WERI-Rb-1 (cell line): ENCODE measurements around the gene RAB3IL1.

Experiments used
- DNase-seq: peaks from one replicate; pipeline ENCODE4 v3.0.0-alpha.2; 2020
- H3K27ac ChIP-seq: fragments of 250-450 bp; sonication (Bioruptor Pico); 2 replicates; pipeline ENCODE4 v1.5.1; 2020; ENCODE audit warnings: mild to moderate bottlenecking, moderate library complexity
- H3K27me3 ChIP-seq: fragments of 250-450 bp; sonication (Bioruptor Pico); 2 replicates; pipeline ENCODE4 v1.5.1; 2021; ENCODE audit warnings: mild to moderate bottlenecking, low read depth, moderate library complexity; ENCODE audit not compliant: insufficient read depth, severe bottlenecking
- H3K36me3 ChIP-seq: fragments of 250-450 bp; sonication (Bioruptor Pico); 2 replicates; pipeline ENCODE4 v1.5.1; 2020; ENCODE audit warnings: mild to moderate bottlenecking, moderate library complexity
- H3K4me3 ChIP-seq: 2 replicates; pipeline ENCODE4 v1.5.1; 2011; ENCODE audit warnings: low read depth, mild to moderate bottlenecking, control low read depth, low read length
- H3K9me3 ChIP-seq: fragments of 250-450 bp; sonication (Bioruptor Pico); 2 replicates; pipeline ENCODE4 v1.5.1; 2021; ENCODE audit warnings: mild to moderate bottlenecking, moderate library complexity; ENCODE audit not compliant: severe bottlenecking
- TF ChIP-seq, protein P1 (sequence below): IDR thresholded peaks from 2 replicates; pipeline ENCODE4 v1.5.1; 2011; ENCODE audit warnings: low read depth, mild to moderate bottlenecking, control low read depth, inconsistent platforms, low read length

The RAB3IL1 gene

GRCh38 chr11:61919705-61920631 lies 2.6 kb upstream of the RAB3IL1 start:
- H3K9me3 ChIP-seq: no peaks in the 10 kb centered on the region

DNA sequence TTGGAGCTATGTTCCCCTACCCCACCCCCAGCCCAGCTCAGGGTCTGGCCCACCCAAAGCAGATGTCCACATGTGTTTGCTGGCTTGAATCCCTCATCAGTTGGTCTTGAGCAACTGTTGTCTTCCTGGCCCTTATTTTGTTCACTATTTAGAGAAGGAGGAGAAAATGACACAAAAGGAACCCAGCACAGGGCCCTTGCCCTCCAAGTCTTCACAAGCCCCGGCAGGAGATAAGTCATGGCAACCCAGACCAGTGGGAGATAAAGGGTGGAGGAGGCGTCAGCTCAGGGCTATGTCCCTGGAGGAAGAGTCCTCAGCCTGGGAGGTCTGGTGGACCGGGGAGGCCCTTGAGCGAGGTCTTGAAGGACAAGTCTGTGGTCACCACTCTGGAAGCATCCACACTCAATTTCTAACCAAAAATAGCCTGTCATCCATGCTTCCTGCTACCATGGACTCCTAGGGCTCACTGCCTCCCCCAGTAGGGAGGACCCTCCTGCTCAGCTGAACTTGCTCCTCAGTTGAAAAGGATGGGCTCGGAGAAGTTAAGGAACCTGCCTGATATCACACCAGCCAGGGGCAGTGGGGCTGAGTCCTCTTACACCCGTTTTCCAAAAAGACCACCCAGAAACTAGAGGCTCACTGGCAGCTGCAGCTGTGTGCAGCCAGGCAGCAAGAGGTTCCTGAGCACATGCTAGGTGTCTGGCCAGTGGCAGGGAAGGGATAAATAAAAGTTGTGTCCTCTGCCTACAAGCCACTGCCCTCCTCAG lies 1.8 kb upstream of the RAB3IL1 start:
- no peak for DNase-seq
- H3K36me3 ChIP-seq: no peaks in the 10 kb centered on the region
- H3K4me3 ChIP-seq: no peak overlapping the region
- TF ChIP-seq, protein P1, sequence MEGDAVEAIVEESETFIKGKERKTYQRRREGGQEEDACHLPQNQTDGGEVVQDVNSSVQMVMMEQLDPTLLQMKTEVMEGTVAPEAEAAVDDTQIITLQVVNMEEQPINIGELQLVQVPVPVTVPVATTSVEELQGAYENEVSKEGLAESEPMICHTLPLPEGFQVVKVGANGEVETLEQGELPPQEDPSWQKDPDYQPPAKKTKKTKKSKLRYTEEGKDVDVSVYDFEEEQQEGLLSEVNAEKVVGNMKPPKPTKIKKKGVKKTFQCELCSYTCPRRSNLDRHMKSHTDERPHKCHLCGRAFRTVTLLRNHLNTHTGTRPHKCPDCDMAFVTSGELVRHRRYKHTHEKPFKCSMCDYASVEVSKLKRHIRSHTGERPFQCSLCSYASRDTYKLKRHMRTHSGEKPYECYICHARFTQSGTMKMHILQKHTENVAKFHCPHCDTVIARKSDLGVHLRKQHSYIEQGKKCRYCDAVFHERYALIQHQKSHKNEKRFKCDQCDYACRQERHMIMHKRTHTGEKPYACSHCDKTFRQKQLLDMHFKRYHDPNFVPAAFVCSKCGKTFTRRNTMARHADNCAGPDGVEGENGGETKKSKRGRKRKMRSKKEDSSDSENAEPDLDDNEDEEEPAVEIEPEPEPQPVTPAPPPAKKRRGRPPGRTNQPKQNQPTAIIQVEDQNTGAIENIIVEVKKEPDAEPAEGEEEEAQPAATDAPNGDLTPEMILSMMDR: no peak
- H3K9me3 ChIP-seq: no peaks in the 10 kb centered on the region
- no peaks in the 10 kb centered on the region for H3K27me3 ChIP-seq
- H3K27ac ChIP-seq: no peak overlapping the region

More at GRCh38 chr11:61919705-61920631, 2.6 kb upstream of the RAB3IL1 start:
- Histone ChIP-seq H3K36me3 (no peaks in the 10 kb centered on the region), H3K27ac (no peak overlapping the region), H3K4me3 (no peak overlapping the region), H3K27me3 (no peaks in the 10 kb centered on the region)
- TF ChIP-seq, protein P1: no peak
- no peak for DNase-seq

DNA sequence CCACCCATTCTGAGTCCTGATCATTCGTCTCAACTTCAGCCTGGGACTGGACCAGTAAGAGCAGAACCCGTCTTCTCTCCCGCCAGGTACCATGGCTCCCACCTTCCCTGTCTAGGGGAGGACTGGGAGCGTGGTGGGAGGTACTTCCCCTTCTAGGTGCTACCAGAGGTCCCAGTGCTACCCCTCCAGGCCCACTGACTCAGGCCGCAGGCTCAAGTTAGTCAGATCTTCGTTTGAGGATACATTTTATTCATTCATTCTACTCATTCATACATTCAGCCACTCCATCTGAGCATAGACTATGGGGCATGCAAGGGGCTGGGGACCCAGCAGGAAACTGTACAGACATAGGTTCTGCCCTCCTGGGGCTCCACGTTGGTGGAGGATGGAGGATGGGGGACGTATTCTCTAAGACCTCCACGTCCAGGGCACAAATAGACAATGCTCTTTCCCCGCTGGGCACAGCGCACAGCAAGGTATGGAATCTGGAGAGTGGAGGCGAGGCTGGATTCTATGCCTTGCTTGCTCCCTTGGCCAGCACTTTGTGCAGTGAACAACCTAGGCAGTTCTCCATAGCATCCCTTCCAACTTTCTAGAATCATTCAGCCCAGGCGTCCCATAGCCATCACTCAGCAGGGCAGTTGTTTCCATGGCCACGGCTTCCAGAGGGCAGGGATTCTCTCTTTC lies 1.0 kb upstream of the RAB3IL1 start:
- Histone ChIP-seq H3K9me3 (no peaks in the 10 kb centered on the region), H3K27me3 (no peaks in the 10 kb centered on the region), H3K27ac (no peak overlapping the region), H3K36me3 (no peaks in the 10 kb centered on the region), H3K4me3 (no peak overlapping the region)
- TF ChIP-seq, protein P1: no peak
- DNase-seq: no peak

DNA sequence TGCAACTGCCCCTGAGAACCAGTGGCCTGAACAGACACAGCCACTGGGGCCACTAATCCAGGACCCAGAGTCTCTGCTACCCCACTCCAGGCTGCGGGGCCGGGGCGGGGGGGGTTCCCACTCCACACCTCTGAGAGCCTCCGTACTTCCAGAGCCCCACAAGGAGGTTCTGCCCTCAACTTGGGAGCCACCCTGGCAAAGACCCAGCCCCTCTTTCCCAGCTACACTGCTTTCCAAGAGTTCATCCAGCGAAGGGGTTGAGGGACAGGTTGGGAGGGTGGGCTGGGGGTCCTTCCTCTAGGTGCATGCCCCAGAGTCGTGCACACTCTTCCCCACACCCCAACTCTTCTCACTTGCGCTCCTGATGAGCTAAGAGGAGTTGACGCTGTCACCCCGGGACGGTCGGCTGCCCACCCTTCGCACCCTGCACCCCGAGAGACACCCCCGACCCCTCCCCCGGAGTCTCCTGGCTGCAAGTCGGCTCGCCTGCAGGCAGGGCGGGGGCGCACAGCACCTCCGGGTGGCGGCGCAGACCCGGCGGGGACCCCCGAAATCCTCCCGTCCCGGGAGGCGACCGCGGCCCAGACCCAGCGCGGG lies 531 bp downstream of the RAB3IL1 start:
- no peak for DNase-seq
- TF ChIP-seq, protein P1: no peak
- H3K4me3 ChIP-seq: peak overlapping the region; percentile 42
- no peak overlapping the region for H3K27ac ChIP-seq
- no peaks in the 10 kb centered on the region for H3K9me3 ChIP-seq
- no peaks in the 10 kb centered on the region for H3K36me3 ChIP-seq
- H3K27me3 ChIP-seq: no peaks in the 10 kb centered on the region

DNA sequence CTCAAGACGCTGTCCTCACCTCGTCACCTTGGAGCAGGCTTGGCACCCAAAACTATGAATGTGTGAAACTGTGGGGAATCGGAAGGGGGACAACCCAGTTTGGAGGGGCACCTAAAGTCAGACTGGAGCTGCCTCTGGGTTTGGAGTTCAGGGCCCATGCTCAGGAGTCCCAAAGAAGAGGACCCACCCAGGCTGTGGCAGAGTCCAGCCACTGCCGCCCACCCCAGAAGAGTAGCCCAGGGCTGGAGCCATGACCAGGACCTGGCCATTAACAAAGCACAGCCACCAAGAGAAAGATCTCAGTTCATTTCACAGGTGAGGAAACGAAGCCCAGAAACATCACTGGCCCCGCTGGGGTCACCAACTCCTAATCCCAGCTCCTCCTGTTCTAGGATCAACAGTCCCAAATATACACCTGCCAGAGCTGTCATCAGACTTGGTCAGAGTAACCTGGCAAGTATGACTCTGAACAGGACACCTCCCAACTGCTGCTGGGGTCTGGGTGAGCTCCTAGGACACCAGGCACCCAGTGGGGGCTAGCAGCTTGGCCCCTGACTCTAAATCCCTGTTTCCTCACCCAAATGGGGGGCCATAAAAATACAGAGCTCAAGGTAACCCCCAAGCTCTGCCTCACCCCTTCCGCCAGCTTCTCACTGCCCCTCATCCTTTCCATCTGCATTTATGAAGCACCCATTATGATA lies 2.7 kb downstream of the RAB3IL1 start:
- H3K4me3 ChIP-seq: no peak overlapping the region
- no peaks in the 10 kb centered on the region for H3K27me3 ChIP-seq
- no peaks in the 10 kb centered on the region for H3K36me3 ChIP-seq
- no peaks in the 10 kb centered on the region for H3K9me3 ChIP-seq
- H3K27ac ChIP-seq: no peak overlapping the region
- TF ChIP-seq, protein P1: no peak
- no peak for DNase-seq
